H1 (cell line): ENCODE measurements around the gene LDLR.

Experiments
- CHD2 ChIP-seq: IDR thresholded peaks from 2 replicates; pipeline ENCODE4 v1.6.1; 2012; ENCODE audit warnings: low read length, improper control_type of control experiment
- CTCF ChIP-seq, 3 experiments: IDR thresholded peaks; 1 replicate in 2 of 3; 2 replicates in 1 of 3; pipeline versions ENCODE4 v1.5.1 to v1.6.1; 2011; ENCODE audit warnings: low read length in 3 of 3, mild to moderate bottlenecking in 3 of 3, inconsistent platforms in 2 of 3, low read depth in 1 of 3, moderate library complexity in 1 of 3; ENCODE audit not compliant: insufficient read depth in 1 of 3; ENCODE audit errors: control extremely low read depth in 1 of 3
- EP300 ChIP-seq, 2 experiments: IDR thresholded peaks; 1 replicate in 1 of 2; 2 replicates in 1 of 2; pipeline ENCODE4 v1.6.1; 2011 to 2012; ENCODE audit warnings: low read depth in 2 of 2, low read length in 2 of 2, mild to moderate bottlenecking in 2 of 2, borderline replicate concordance in 1 of 2, inconsistent platforms in 1 of 2, moderate library complexity in 1 of 2
- EZH2 ChIP-seq: fragments of 200-600 bp; sonication (generic); IDR thresholded peaks from 2 replicates; pipeline ENCODE4 v1.7.1; 2012; ENCODE audit warnings: low read depth, mild to moderate bottlenecking, moderate library complexity, low read length, inconsistent platforms; ENCODE audit not compliant: severe bottlenecking
- JUN ChIP-seq: IDR thresholded peaks from 2 replicates; pipeline ENCODE4 v1.6.1; 2011; ENCODE audit warnings: low read depth, mild to moderate bottlenecking, improper control_type of control experiment, low read length
- MAFK ChIP-seq: IDR thresholded peaks from 2 replicates; pipeline ENCODE4 v1.6.1; 2012; ENCODE audit warnings: low read depth, mild to moderate bottlenecking, improper control_type of control experiment, low read length
- POLR2A ChIP-seq, 2 experiments: IDR thresholded peaks; 1 replicate in 1 of 2; 2 replicates in 1 of 2; pipeline ENCODE4 v1.6.1; 2011; ENCODE audit warnings: low read depth in 2 of 2, low read length in 2 of 2, mild to moderate bottlenecking in 2 of 2; ENCODE audit errors: control extremely low read depth in 1 of 2
- POLR2AphosphoS5 ChIP-seq: IDR thresholded peaks from 2 replicates; pipeline ENCODE4 v1.6.1; 2011; ENCODE audit warnings: low read depth, low read length
- RAD21 ChIP-seq, 2 experiments: IDR thresholded peaks in 1 of 2; conservative IDR thresholded peaks in 1 of 2; 2 replicates each; pipeline ENCODE4 v1.6.1; 2011; ENCODE audit warnings: low read depth in 2 of 2, low read length in 2 of 2, improper control_type of control experiment in 1 of 2, inconsistent platforms in 1 of 2, mild to moderate bottlenecking in 1 of 2, moderate library complexity in 1 of 2
- SP1 ChIP-seq: IDR thresholded peaks from 2 replicates; pipeline ENCODE4 v1.6.1; 2011; ENCODE audit warnings: low read depth, low read length
- SUZ12 ChIP-seq: fragments of 200-600 bp; sonication (generic); IDR thresholded peaks from 2 replicates; pipeline ENCODE4 v1.6.1; 2012; ENCODE audit warnings: mild to moderate bottlenecking, inconsistent platforms, low read length, moderate library complexity, mixed read lengths
- TBP ChIP-seq: IDR thresholded peaks from 2 replicates; pipeline ENCODE4 v1.6.1; 2011; ENCODE audit warnings: low read depth, low read length, improper control_type of control experiment
- ZNF274 ChIP-seq: IDR thresholded peaks from 2 replicates; pipeline ENCODE4 v1.7.0; 2012; ENCODE audit warnings: low read length, borderline replicate concordance; ENCODE audit errors: extremely low read depth

- TF ChIP-seq POLR2A (IDR thresholded peaks at IDR 0.05; ENCODE audit: control extremely low read depth in 1 of 2, low read depth in 2 of 2, low read length in 2 of 2): no peak
- TF ChIP-seq EZH2: no peak
- TF ChIP-seq CTCF (IDR thresholded peaks at IDR 0.05; ENCODE audit: control extremely low read depth in 1 of 3, insufficient read depth in 1 of 3, low read depth in 1 of 3, low read length in 3 of 3): no peak
- no peak for TF ChIP-seq POLR2AphosphoS5
- TF ChIP-seq SP1: no peak
- TF ChIP-seq MAFK: no peak
- no peak for TF ChIP-seq EP300 (IDR thresholded peaks at IDR 0.05; ENCODE audit: borderline replicate concordance in 1 of 2, low read depth in 2 of 2, low read length in 2 of 2)
- TF ChIP-seq JUN: no peak
- TF ChIP-seq RAD21 (IDR thresholded peaks at IDR 0.05 in 1 of 2, conservative IDR thresholded peaks at IDR 0.05 in 1 of 2; ENCODE audit: low read depth in 2 of 2, low read length in 2 of 2): no peak
- no peak for TF ChIP-seq CHD2
- TF ChIP-seq ZNF274: no peak
- TF ChIP-seq SUZ12: no peak
- no peak for TF ChIP-seq TBP
Measured at GRCh38 chr19:11169896-11170678, 80.8 kb downstream of the LDLR start.
